PC-9 (cell line): ENCODE results near the gene LIPE.

ENCODE experiments used
- EZH2 ChIP-seq: fragments of 200-600 bp; sonication (generic); IDR thresholded peaks from 2 replicates; pipeline ENCODE4 v1.8.0; 2017; ENCODE audit warnings: antibody characterized with exemption, low read depth
- TF ChIP-seq, protein P1 (sequence below): fragments of 200-600 bp; sonication (generic); conservative IDR thresholded peaks from 2 replicates; pipeline ENCODE4 v1.6.1; 2017; ENCODE audit warnings: mixed run types, antibody characterized with exemption, mild to moderate bottlenecking, moderate library complexity

- TF ChIP-seq, protein P1, sequence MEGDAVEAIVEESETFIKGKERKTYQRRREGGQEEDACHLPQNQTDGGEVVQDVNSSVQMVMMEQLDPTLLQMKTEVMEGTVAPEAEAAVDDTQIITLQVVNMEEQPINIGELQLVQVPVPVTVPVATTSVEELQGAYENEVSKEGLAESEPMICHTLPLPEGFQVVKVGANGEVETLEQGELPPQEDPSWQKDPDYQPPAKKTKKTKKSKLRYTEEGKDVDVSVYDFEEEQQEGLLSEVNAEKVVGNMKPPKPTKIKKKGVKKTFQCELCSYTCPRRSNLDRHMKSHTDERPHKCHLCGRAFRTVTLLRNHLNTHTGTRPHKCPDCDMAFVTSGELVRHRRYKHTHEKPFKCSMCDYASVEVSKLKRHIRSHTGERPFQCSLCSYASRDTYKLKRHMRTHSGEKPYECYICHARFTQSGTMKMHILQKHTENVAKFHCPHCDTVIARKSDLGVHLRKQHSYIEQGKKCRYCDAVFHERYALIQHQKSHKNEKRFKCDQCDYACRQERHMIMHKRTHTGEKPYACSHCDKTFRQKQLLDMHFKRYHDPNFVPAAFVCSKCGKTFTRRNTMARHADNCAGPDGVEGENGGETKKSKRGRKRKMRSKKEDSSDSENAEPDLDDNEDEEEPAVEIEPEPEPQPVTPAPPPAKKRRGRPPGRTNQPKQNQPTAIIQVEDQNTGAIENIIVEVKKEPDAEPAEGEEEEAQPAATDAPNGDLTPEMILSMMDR = no peak
- TF ChIP-seq EZH2 = no peak
Observed at GRCh38 chr19:42465827-42466280, 38.7 kb upstream of the LIPE start.
